ENCODE data around the gene WDR45.

Gene WDR45

GRCh38 chrX:49106930-49107329, 27.2 kb upstream of the WDR45 start:
- no peak overlapping the region for H2AFZ ChIP-seq (ENCODE audit: low read length, unreplicated experiment)
- H3K4me3 ChIP-seq (ENCODE audit: low read depth, low read length), result no peak overlapping the region
- no peaks in the 10 kb centered on the region for H3K4me1 ChIP-seq (ENCODE audit: control insufficient read depth, insufficient read depth, low read length, unreplicated experiment)
- no peaks in the 10 kb centered on the region for H3K79me2 ChIP-seq (ENCODE audit: control insufficient read depth, insufficient read depth, low read length, unreplicated experiment)
- no peaks in the 10 kb centered on the region for H3K36me3 ChIP-seq (ENCODE audit: insufficient read depth, low read length)
- H3K27me3 ChIP-seq (ENCODE audit: insufficient read depth, low read length), result no peaks in the 10 kb centered on the region
- H3K27ac ChIP-seq (ENCODE audit: low read depth, low read length), result no peak overlapping the region

GRCh38 chrX:49106296-49106695, 26.6 kb upstream of the WDR45 start:
- no peaks in the 10 kb centered on the region for H3K4me1 ChIP-seq (ENCODE audit: control insufficient read depth, insufficient read depth, low read length, unreplicated experiment)
- H3K4me3 ChIP-seq (ENCODE audit: low read depth, low read length), result no peak overlapping the region
- H3K27ac ChIP-seq (ENCODE audit: low read depth, low read length), result no peak overlapping the region
- no peaks in the 10 kb centered on the region for H3K79me2 ChIP-seq (ENCODE audit: control insufficient read depth, insufficient read depth, low read length, unreplicated experiment)
- H2AFZ ChIP-seq (ENCODE audit: low read length, unreplicated experiment), result no peak overlapping the region
- H3K36me3 ChIP-seq (ENCODE audit: insufficient read depth, low read length), result no peaks in the 10 kb centered on the region
- no peaks in the 10 kb centered on the region for H3K27me3 ChIP-seq (ENCODE audit: insufficient read depth, low read length)

- no peaks in the 10 kb centered on the region for H3K27me3 ChIP-seq (ENCODE audit: insufficient read depth, low read length)
- no peak overlapping the region for H2AFZ ChIP-seq (ENCODE audit: low read length, unreplicated experiment)
- H3K4me1 ChIP-seq (ENCODE audit: control insufficient read depth, insufficient read depth, low read length, unreplicated experiment), result no peaks in the 10 kb centered on the region
- no peaks in the 10 kb centered on the region for H3K79me2 ChIP-seq (ENCODE audit: control insufficient read depth, insufficient read depth, low read length, unreplicated experiment)
- H3K4me3 ChIP-seq (ENCODE audit: low read depth, low read length), result no peak overlapping the region
- H3K27ac ChIP-seq (ENCODE audit: low read depth, low read length), result no peak overlapping the region
- no peaks in the 10 kb centered on the region for H3K36me3 ChIP-seq (ENCODE audit: insufficient read depth, low read length)
Observed at GRCh38 chrX:49103637-49104036, 23.9 kb upstream of the WDR45 start.

DNA sequence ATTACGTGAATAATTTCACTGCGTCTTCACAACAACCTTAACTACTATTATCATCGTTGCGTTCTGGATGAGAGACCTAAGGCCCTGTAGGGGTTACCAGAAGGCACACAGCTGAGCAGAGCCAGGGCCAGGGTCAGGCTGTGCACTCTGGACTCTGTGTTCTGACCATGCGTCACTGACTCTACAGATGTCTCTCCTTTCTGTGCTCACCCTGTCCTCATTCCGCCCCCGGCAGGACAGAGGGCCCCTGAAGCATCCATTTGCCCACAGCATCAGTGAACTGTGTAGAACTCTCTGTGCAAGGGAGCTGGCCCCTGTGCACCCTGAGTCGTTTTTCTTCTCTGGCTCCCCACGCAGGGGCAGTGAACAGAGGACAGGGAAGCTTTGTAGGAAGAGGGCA, 22.5 kb upstream of the WDR45 start:
- Histone ChIP-seq H3K79me2 (ENCODE audit: control insufficient read depth, insufficient read depth, low read length, unreplicated experiment) (no peaks in the 10 kb centered on the region), H3K4me1 (ENCODE audit: control insufficient read depth, insufficient read depth, low read length, unreplicated experiment) (no peaks in the 10 kb centered on the region), H3K27me3 (ENCODE audit: insufficient read depth, low read length) (no peaks in the 10 kb centered on the region), H3K36me3 (ENCODE audit: insufficient read depth, low read length) (no peaks in the 10 kb centered on the region), H3K27ac (ENCODE audit: low read depth, low read length) (no peak overlapping the region), H3K4me3 (ENCODE audit: low read depth, low read length) (no peak overlapping the region; the same call in 1 of the 2 replicates), H2AFZ (ENCODE audit: low read length, unreplicated experiment) (no peak overlapping the region)

GRCh38 chrX:49101629-49101984, 21.9 kb upstream of the WDR45 start:
- Histone ChIP-seq H3K79me2 (ENCODE audit: control insufficient read depth, insufficient read depth, low read length, unreplicated experiment) (no peaks in the 10 kb centered on the region), H3K4me1 (ENCODE audit: control insufficient read depth, insufficient read depth, low read length, unreplicated experiment) (no peaks in the 10 kb centered on the region), H3K4me3 (ENCODE audit: low read depth, low read length) (peak overlapping the region; percentile 78), H2AFZ (ENCODE audit: low read length, unreplicated experiment) (no peak overlapping the region), H3K27me3 (ENCODE audit: insufficient read depth, low read length) (no peaks in the 10 kb centered on the region), H3K27ac (ENCODE audit: low read depth, low read length) (no peak overlapping the region), H3K36me3 (ENCODE audit: insufficient read depth, low read length) (no peaks in the 10 kb centered on the region)

DNA sequence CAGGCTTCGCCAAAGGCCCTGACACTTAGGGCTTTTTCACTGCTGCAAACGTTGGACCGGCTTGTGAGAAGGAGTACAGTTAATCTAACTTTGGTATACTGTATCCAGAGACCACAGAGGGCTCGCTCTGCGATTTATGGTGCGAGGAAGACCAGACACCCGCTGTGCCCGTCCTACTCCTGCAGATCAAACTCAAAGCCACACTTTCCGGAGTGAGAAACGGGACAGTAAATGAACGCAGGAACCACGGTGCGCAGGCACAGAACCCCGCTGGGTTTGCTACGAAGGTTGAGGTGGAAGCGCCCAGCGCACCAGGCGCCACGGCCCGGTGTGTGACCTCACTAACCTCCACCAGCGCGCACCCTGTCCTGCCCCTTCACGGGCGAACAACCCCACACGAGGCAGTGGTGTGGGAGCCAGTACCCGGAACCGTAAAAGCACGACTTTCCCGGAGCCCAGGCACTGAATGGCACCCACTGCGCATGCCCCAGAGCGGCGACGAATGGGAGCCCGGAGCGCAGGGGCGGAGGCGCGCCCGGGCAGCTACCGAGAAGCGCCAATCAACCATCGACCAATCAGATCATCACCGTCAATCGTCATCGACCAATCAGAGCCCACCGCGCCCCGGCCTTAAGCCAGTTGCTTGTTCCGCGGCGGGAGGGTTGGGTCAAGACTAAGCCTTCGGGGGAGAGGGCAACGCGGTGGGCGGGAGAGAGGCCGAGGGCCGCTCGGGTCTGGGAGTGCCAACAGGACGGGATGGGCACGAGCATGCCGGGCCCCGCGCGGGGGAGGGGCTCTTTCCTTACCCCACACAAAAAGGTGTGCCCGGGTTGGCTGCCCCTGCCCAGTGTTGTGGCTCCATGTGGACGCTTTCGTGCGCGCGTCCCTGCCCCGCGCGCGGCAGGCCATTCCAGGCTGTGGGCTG, 21.3 kb upstream of the WDR45 start:
- Histone ChIP-seq H3K27me3 (ENCODE audit: insufficient read depth, low read length) (no peaks in the 10 kb centered on the region), H3K27ac (ENCODE audit: low read depth, low read length) (no peak overlapping the region), H3K79me2 (ENCODE audit: control insufficient read depth, insufficient read depth, low read length, unreplicated experiment) (no peaks in the 10 kb centered on the region), H3K36me3 (ENCODE audit: insufficient read depth, low read length) (no peaks in the 10 kb centered on the region), H3K4me1 (ENCODE audit: control insufficient read depth, insufficient read depth, low read length, unreplicated experiment) (no peaks in the 10 kb centered on the region), H3K4me3 (ENCODE audit: low read depth, low read length) (peak overlapping the region; percentile 78), H2AFZ (ENCODE audit: low read length, unreplicated experiment) (no peak overlapping the region)

GRCh38 chrX:49096419-49096818, 16.7 kb upstream of the WDR45 start:
- no peaks in the 10 kb centered on the region for H3K79me2 ChIP-seq (ENCODE audit: control insufficient read depth, insufficient read depth, low read length, unreplicated experiment)
- no peak overlapping the region for H3K4me3 ChIP-seq (ENCODE audit: low read depth, low read length)
- H2AFZ ChIP-seq (ENCODE audit: low read length, unreplicated experiment), result no peak overlapping the region
- no peaks in the 10 kb centered on the region for H3K4me1 ChIP-seq (ENCODE audit: control insufficient read depth, insufficient read depth, low read length, unreplicated experiment)
- no peaks in the 10 kb centered on the region for H3K27me3 ChIP-seq (ENCODE audit: insufficient read depth, low read length)
- H3K27ac ChIP-seq (ENCODE audit: low read depth, low read length), result no peak overlapping the region
- H3K36me3 ChIP-seq (ENCODE audit: insufficient read depth, low read length), result no peaks in the 10 kb centered on the region

DNA sequence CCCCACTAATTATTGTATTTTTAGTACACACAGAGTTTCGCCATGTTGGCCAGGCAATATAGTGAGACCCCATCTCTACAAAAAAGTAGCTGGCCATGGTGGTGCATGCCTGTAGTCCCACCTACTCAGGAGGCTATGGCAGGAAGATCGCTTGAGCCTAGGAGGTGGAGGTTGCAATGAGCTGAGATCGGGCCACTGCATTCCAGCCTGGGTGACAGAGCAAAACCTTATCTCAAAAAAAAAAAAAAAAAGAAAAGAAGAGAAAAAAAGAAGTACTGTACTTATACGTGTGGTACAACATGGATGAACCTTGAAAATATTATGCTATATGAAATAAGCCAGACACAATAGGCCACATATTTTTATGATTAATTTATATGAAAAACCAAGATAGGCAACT, 9.9 kb upstream of the WDR45 start:
- Histone ChIP-seq H3K27me3 (ENCODE audit: insufficient read depth, low read length) (no peaks in the 10 kb centered on the region), H3K36me3 (ENCODE audit: insufficient read depth, low read length) (no peaks in the 10 kb centered on the region), H3K4me1 (ENCODE audit: control insufficient read depth, insufficient read depth, low read length, unreplicated experiment) (no peaks in the 10 kb centered on the region), H2AFZ (ENCODE audit: low read length, unreplicated experiment) (no peak overlapping the region), H3K79me2 (ENCODE audit: control insufficient read depth, insufficient read depth, low read length, unreplicated experiment) (no peaks in the 10 kb centered on the region), H3K27ac (ENCODE audit: low read depth, low read length) (no peak overlapping the region), H3K4me3 (ENCODE audit: low read depth, low read length) (no peak overlapping the region)

- Histone ChIP-seq H3K36me3 (ENCODE audit: insufficient read depth, low read length) (no peaks in the 10 kb centered on the region), H3K79me2 (ENCODE audit: control insufficient read depth, insufficient read depth, low read length, unreplicated experiment) (no peaks in the 10 kb centered on the region), H3K4me1 (ENCODE audit: control insufficient read depth, insufficient read depth, low read length, unreplicated experiment) (no peaks in the 10 kb centered on the region), H2AFZ (ENCODE audit: low read length, unreplicated experiment) (no peak overlapping the region), H3K4me3 (ENCODE audit: low read depth, low read length) (no peak overlapping the region), H3K27ac (ENCODE audit: low read depth, low read length) (no peak overlapping the region), H3K27me3 (ENCODE audit: insufficient read depth, low read length) (no peaks in the 10 kb centered on the region)
Observed at GRCh38 chrX:49082271-49082871, 2.7 kb upstream of the WDR45 start.

DNA sequence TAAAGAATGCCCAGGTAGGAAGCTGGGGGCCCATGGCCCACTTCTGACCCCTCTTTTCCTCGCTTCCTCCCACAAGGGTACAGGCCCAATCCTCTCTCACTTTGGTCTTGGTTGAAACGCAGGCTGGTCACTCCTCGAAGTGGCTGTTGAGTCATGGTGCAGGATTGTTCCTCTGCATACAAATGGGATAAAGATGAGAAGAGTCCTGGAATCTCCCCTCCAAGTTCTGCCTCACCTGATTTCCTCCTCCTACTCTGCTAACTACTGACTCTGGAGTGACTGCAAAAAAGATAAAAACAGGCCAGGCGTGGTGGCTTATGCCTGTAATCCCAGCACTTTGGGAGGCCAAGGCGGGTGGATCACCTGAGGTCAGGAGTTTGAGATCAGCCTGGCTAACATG, 1.7 kb downstream of the WDR45 start:
- peaks cover 4% of the 10 kb centered on the region for H3K4me1 ChIP-seq (ENCODE audit: control insufficient read depth, insufficient read depth, low read length, unreplicated experiment)
- peaks cover 4% of the 10 kb centered on the region for H3K79me2 ChIP-seq (ENCODE audit: control insufficient read depth, insufficient read depth, low read length, unreplicated experiment)
- no peaks in the 10 kb centered on the region for H3K36me3 ChIP-seq (ENCODE audit: insufficient read depth, low read length)
- H2AFZ ChIP-seq (ENCODE audit: low read length, unreplicated experiment), result no peak overlapping the region
- no peak overlapping the region for H3K4me3 ChIP-seq (ENCODE audit: low read depth, low read length)
- H3K27me3 ChIP-seq (ENCODE audit: insufficient read depth, low read length), result no peaks in the 10 kb centered on the region
- H3K27ac ChIP-seq (ENCODE audit: low read depth, low read length), result no peak overlapping the region

- Histone ChIP-seq H3K4me1 (ENCODE audit: control insufficient read depth, insufficient read depth, low read length, unreplicated experiment) (peaks cover 4% of the 10 kb centered on the region), H3K79me2 (ENCODE audit: control insufficient read depth, insufficient read depth, low read length, unreplicated experiment) (peaks cover 6% of the 10 kb centered on the region), H3K27ac (ENCODE audit: low read depth, low read length) (no peak overlapping the region), H2AFZ (ENCODE audit: low read length, unreplicated experiment) (no peak overlapping the region), H3K4me3 (ENCODE audit: low read depth, low read length) (no peak overlapping the region), H3K27me3 (ENCODE audit: insufficient read depth, low read length) (no peaks in the 10 kb centered on the region), H3K36me3 (ENCODE audit: insufficient read depth, low read length) (no peaks in the 10 kb centered on the region)
Observed at GRCh38 chrX:49075347-49075746, 4.3 kb downstream of the WDR45 start.
